Measurements from ENCODE around the gene PIWIL4.

GRCh38 chr11:94574193-94574961 lies 7.2 kb downstream of the PIWIL4 start:
- TF ChIP-seq CTCF (conservative IDR thresholded peaks at IDR 0.05; ENCODE audit: low read length), result no peak
- no peak for TF ChIP-seq EZH2phosphoT487 (IDR thresholded peaks at IDR 0.05; ENCODE audit: borderline replicate concordance)
